Measurements from ENCODE around the gene PPP2R2C. TPM values are rescaled to one million over a fixed set of nuclear protein-coding genes. Genes with fewer than 3 reads are reported as not detected.
A peak's percentile ranks its signal among the peaks of the same experiment; 100 is the strongest.

PPP2R2C gene
- total RNA-seq, 1 donor from 2014 or later: 12.3 TPM

GRCh38 chr4:6417516-6418050 is 54.8 kb downstream of the PPP2R2C start:
- intact Hi-C loops (cut with DNase I): no loop called here
- DNase-seq (ENCODE audit: missing footprints) (peak; percentile 44), ATAC-seq (no peak)

GRCh38 chr4:6416518-6417286 is 55.7 kb downstream of the PPP2R2C start:
- DNase-seq (ENCODE audit: missing footprints): peak; percentile 57
- no peak for ATAC-seq

GRCh38 chr4:6415031-6415705 is 57.2 kb downstream of the PPP2R2C start:
- ATAC-seq (no peak), DNase-seq (ENCODE audit: missing footprints) (peak; percentile 43)
- intact Hi-C loops (cut with DNase I): no loop called here

More at GRCh38 chr4:6416518-6417286, 55.7 kb downstream of the PPP2R2C start:
- intact Hi-C loops (cut with DNase I): no loop called here

GRCh38 chr4:6414578-6414977 is 57.8 kb downstream of the PPP2R2C start:
- ATAC-seq: no peak

GRCh38 chr4:6410664-6411063 is 61.8 kb downstream of the PPP2R2C start:
- ATAC-seq (no peak), DNase-seq (ENCODE audit: missing footprints) (no peak)
- intact Hi-C loops (cut with DNase I): no loop called here

More at GRCh38 chr4:6414578-6414977, 57.8 kb downstream of the PPP2R2C start:
- intact Hi-C loops (cut with DNase I): no loop called here
- peak; percentile 33 for DNase-seq (ENCODE audit: missing footprints)

- DNase-seq (ENCODE audit: missing footprints): no peak
- intact Hi-C loops (cut with DNase I): no loop called here
- no peak for ATAC-seq
Observed at GRCh38 chr4:6410068-6410467, 62.3 kb downstream of the PPP2R2C start.

GRCh38 chr4:6409381-6409780 is 63.0 kb downstream of the PPP2R2C start:
- ATAC-seq (no peak), DNase-seq (ENCODE audit: missing footprints) (no peak)
- intact Hi-C loops (cut with DNase I): no loop called here

GRCh38 chr4:6408263-6408662 is 64.2 kb downstream of the PPP2R2C start:
- ATAC-seq (no peak), DNase-seq (ENCODE audit: missing footprints) (no peak)
- intact Hi-C loops (cut with DNase I): no loop called here

GRCh38 chr4:6405397-6405706 is 67.1 kb downstream of the PPP2R2C start:
- no peak for ATAC-seq
- DNase-seq (ENCODE audit: missing footprints): no peak
- intact Hi-C loops (cut with DNase I): no loop called here

- DNase-seq (ENCODE audit: missing footprints): peak; percentile 47
- no peak for ATAC-seq
- intact Hi-C loops (cut with DNase I): no loop called here
Observed at GRCh38 chr4:6404611-6405396, 67.6 kb downstream of the PPP2R2C start.

GRCh38 chr4:6403400-6403685 is 69.1 kb downstream of the PPP2R2C start:
- DNase-seq (ENCODE audit: missing footprints): peak; percentile 7
- no peak for ATAC-seq
- intact Hi-C loops (cut with DNase I): no loop called here

GRCh38 chr4:6402566-6403399 is 69.6 kb downstream of the PPP2R2C start:
- ATAC-seq: no peak
- intact Hi-C loops (cut with DNase I): no loop called here

GRCh38 chr4:6401797-6402196 is 70.6 kb downstream of the PPP2R2C start:
- intact Hi-C loops (cut with DNase I): no loop called here
- DNase-seq (ENCODE audit: missing footprints) (no peak), ATAC-seq (no peak)

More at GRCh38 chr4:6402566-6403399, 69.6 kb downstream of the PPP2R2C start:
- peak; percentile 20 for DNase-seq (ENCODE audit: missing footprints)

- DNase-seq (ENCODE audit: missing footprints) (peak; percentile 8), ATAC-seq (no peak)
- intact Hi-C loops (cut with DNase I): no loop called here
Observed at GRCh38 chr4:6396696-6397236, 75.6 kb downstream of the PPP2R2C start.

- DNase-seq (ENCODE audit: missing footprints) (peak; percentile 58), ATAC-seq (no peak)
- intact Hi-C loops (cut with DNase I): no loop called here
Observed at GRCh38 chr4:6395466-6396228, 76.8 kb downstream of the PPP2R2C start.

- intact Hi-C loops (cut with DNase I): no loop called here
- DNase-seq (ENCODE audit: missing footprints) (peak; percentile 57), ATAC-seq (no peak)
Observed at GRCh38 chr4:6394671-6395081, 77.7 kb downstream of the PPP2R2C start.

GRCh38 chr4:6393544-6394475 is 78.6 kb downstream of the PPP2R2C start:
- intact Hi-C loops (cut with DNase I): no loop called here
- ATAC-seq (no peak), DNase-seq (ENCODE audit: missing footprints) (peak; percentile 58)
